H1 (cell line): ENCODE data around the gene MRPS27. TPM values are rescaled to one million over a fixed set of nuclear protein-coding genes. Genes with fewer than 3 reads are reported as not detected.

Experiments
- CTCF ChIA-PET: fragments of 300-600 bp; sonication (Branson Sonifier 250); formaldehyde crosslinking; loops from one replicate; lab custom pipeline; 2021; ENCODE audit not compliant: partially characterized antibody; lab: Charles Lee
- POLR2A ChIA-PET: fragments of 300-600 bp; sonication (Branson Sonifier 250); formaldehyde crosslinking; loops from one replicate; lab custom pipeline; 2021; ENCODE audit warnings: inconsistent platforms; ENCODE audit not compliant: partially characterized antibody; lab: Charles Lee
- DNase-seq, 2 experiments: peaks; one replicate each; pipeline versions ENCODE4 v3.0.0 to v3.0.0-alpha.2; 2010 to 2022; ENCODE audit warnings: low spot score in 2 of 2, low read depth in 1 of 2, mixed read lengths in 1 of 2
- FAIRE-seq: peaks from 2 replicates; lab custom pipeline; 2011; peaks lifted over from hg19 to GRCh38; lab: Jason Lieb, UNC
- H2AFZ ChIP-seq: 2 replicates; pipeline ENCODE4 v1.8.1; 2012; ENCODE audit warnings: low read length, inconsistent platforms
- H2AK5ac ChIP-seq: 2 replicates; pipeline ENCODE4 v1.6.1; 2013; ENCODE audit warnings: low read depth, low read length
- H2BK120ac ChIP-seq: replicated peaks from 2 replicates; pipeline ENCODE3; 2013; ENCODE audit warnings: low read depth, low read length, inconsistent platforms
- H2BK12ac ChIP-seq: 2 replicates; pipeline ENCODE4 v1.6.1; 2013; ENCODE audit warnings: low read depth, low read length
- H2BK15ac ChIP-seq: 2 replicates; pipeline ENCODE4 v1.6.1; 2013; ENCODE audit warnings: low read length
- H2BK20ac ChIP-seq: 2 replicates; pipeline ENCODE4 v1.6.1; 2013; ENCODE audit warnings: low read length
- H2BK5ac ChIP-seq: 2 replicates; pipeline ENCODE4 v1.6.1; 2013; ENCODE audit warnings: low read depth, low read length
- H3K14ac ChIP-seq: 2 replicates; pipeline ENCODE4 v1.6.1; 2013; ENCODE audit warnings: inconsistent platforms; ENCODE audit not compliant: insufficient read length
- H3K18ac ChIP-seq: 2 replicates; pipeline ENCODE4 v1.6.1; 2013; ENCODE audit warnings: low read length; ENCODE audit errors: extremely low read depth
- H3K23ac ChIP-seq: 2 replicates; pipeline ENCODE4 v1.6.1; 2013; ENCODE audit warnings: inconsistent platforms; ENCODE audit not compliant: insufficient read length
- H3K23me2 ChIP-seq: 2 replicates; pipeline ENCODE4 v1.6.1; 2013; ENCODE audit warnings: low read depth, low read length
- H3K27ac ChIP-seq: 2 replicates; pipeline ENCODE4 v1.6.1; 2011; ENCODE audit warnings: low read depth, low read length, inconsistent platforms
- H3K27me3 ChIP-seq, 4 experiments: replicated peaks in 1 of 4; 1 replicate in 1 of 4; 2 replicates in 3 of 4; pipeline versions ENCODE4 v1.6.1 to v1.8.1; 2011 to 2013; ENCODE audit warnings: low read length in 3 of 4, mild to moderate bottlenecking in 3 of 4, inconsistent platforms in 2 of 4, mixed read lengths in 2 of 4, moderate library complexity in 1 of 4; ENCODE audit not compliant: control insufficient read depth in 3 of 4, insufficient read depth in 3 of 4; ENCODE audit errors: extremely low read depth in 1 of 4
- H3K36me3 ChIP-seq, 4 experiments: 2 replicates each; pipeline versions ENCODE4 v1.6.1 to v1.8.1; 2011 to 2013; ENCODE audit warnings: mild to moderate bottlenecking in 4 of 4, low read length in 3 of 4, moderate library complexity in 2 of 4, control low read depth in 1 of 4, inconsistent platforms in 1 of 4; ENCODE audit not compliant: insufficient read depth in 4 of 4, control insufficient read depth in 2 of 4
- H3K4ac ChIP-seq: replicated peaks from 2 replicates; pipeline ENCODE3; 2013; ENCODE audit warnings: low read length, low read depth, mixed read lengths, inconsistent platforms; ENCODE audit not compliant: insufficient read length
- H3K4me1 ChIP-seq, 4 experiments: replicated peaks in 1 of 4; 1 replicate in 1 of 4; 2 replicates in 3 of 4; pipeline versions ENCODE4 v1.6.1 to v1.8.1; 2011 to 2013; ENCODE audit warnings: low read length in 3 of 4, inconsistent platforms in 2 of 4, mixed read lengths in 1 of 4; ENCODE audit not compliant: insufficient read depth in 4 of 4, control insufficient read depth in 3 of 4
- H3K4me2 ChIP-seq, 2 experiments: 2 replicates each; pipeline versions ENCODE4 v1.6.1 to v1.8.1; 2011 to 2013; ENCODE audit warnings: low read depth in 2 of 2, low read length in 2 of 2, control low read depth in 1 of 2, inconsistent platforms in 1 of 2, mild to moderate bottlenecking in 1 of 2; ENCODE audit not compliant: insufficient read depth in 1 of 2
- H3K4me3 ChIP-seq, 4 experiments: fragments of 200-600, 300-600 bp in 1 of 4; sonication (generic), shearing (Covaris generic), sonication (Bioruptor Twin) in 1 of 4; 2 replicates each; pipeline versions ENCODE4 v1.5.1 to v1.8.1; 2011 to 2016; ENCODE audit warnings: low read length in 4 of 4, low read depth in 3 of 4, control low read depth in 2 of 4, inconsistent platforms in 2 of 4, mild to moderate bottlenecking in 2 of 4, mixed read lengths in 1 of 4, moderate library complexity in 1 of 4; ENCODE audit not compliant: insufficient read depth in 2 of 4; ENCODE audit errors: extremely low read depth in 1 of 4
- H3K56ac ChIP-seq: replicated peaks from 2 replicates; pipeline ENCODE3; 2013; ENCODE audit warnings: low read depth, mild to moderate bottlenecking, mixed read lengths, low read length, inconsistent platforms; ENCODE audit not compliant: insufficient read length
- H3K79me1 ChIP-seq: 2 replicates; pipeline ENCODE4 v1.6.1; 2013; ENCODE audit warnings: low read depth, low read length, control low read depth
- H3K79me2 ChIP-seq, 2 experiments: 2 replicates each; pipeline versions ENCODE4 v1.6.1 to v1.8.1; 2012 to 2013; ENCODE audit warnings: low read length in 2 of 2, mild to moderate bottlenecking in 2 of 2, inconsistent platforms in 1 of 2; ENCODE audit not compliant: insufficient read depth in 2 of 2, control insufficient read depth in 1 of 2
- H3K9ac ChIP-seq, 4 experiments: replicated peaks in 1 of 4; 1 replicate in 1 of 4; 2 replicates in 3 of 4; pipeline versions ENCODE4 v1.6.1 to v1.8.1; 2011 to 2013; ENCODE audit warnings: low read depth in 3 of 4, low read length in 3 of 4, control low read depth in 2 of 4, mild to moderate bottlenecking in 2 of 4, moderate library complexity in 2 of 4, inconsistent platforms in 1 of 4; ENCODE audit errors: extremely low read depth in 1 of 4
- H3K9me3 ChIP-seq, 2 experiments: 2 replicates each; pipeline versions ENCODE4 v1.6.1 to v1.8.1; 2012 to 2013; ENCODE audit warnings: mild to moderate bottlenecking in 2 of 2, moderate library complexity in 2 of 2, control low read depth in 1 of 2, inconsistent platforms in 1 of 2, low read depth in 1 of 2, low read length in 1 of 2, mixed read lengths in 1 of 2; ENCODE audit not compliant: insufficient read depth in 2 of 2
- H4K20me1 ChIP-seq, 2 experiments: replicated peaks in 1 of 2; 2 replicates each; pipeline versions ENCODE3 to v1.8.1; 2011 to 2013; ENCODE audit warnings: inconsistent platforms in 2 of 2, low read length in 2 of 2, mild to moderate bottlenecking in 1 of 2; ENCODE audit not compliant: insufficient read depth in 2 of 2, control insufficient read depth in 1 of 2
- H4K5ac ChIP-seq: 2 replicates; pipeline ENCODE4 v1.6.1; 2013; ENCODE audit warnings: low read length, low read depth, mixed read lengths, inconsistent platforms; ENCODE audit not compliant: insufficient read length
- H4K8ac ChIP-seq: 2 replicates; pipeline ENCODE4 v1.8.0; 2013; ENCODE audit warnings: mild to moderate bottlenecking, moderate library complexity, low read length, inconsistent platforms; ENCODE audit not compliant: insufficient read depth; ENCODE audit errors: extremely low read depth
- H4K91ac ChIP-seq: replicated peaks from 2 replicates; pipeline ENCODE3; 2013; ENCODE audit warnings: low read length, mixed read lengths, inconsistent platforms; ENCODE audit not compliant: insufficient read length
- ATF3 ChIP-seq: IDR thresholded peaks from 2 replicates; pipeline ENCODE4 v1.6.1; 2011; ENCODE audit warnings: low read depth, mild to moderate bottlenecking, low read length; ENCODE audit not compliant: insufficient read depth
- BCL11A ChIP-seq, 2 experiments: IDR thresholded peaks; one replicate each; pipeline ENCODE4 v1.6.1; 2011; ENCODE audit warnings: low read depth in 2 of 2, low read length in 2 of 2, mild to moderate bottlenecking in 2 of 2
- EZH2 ChIP-seq: fragments of 200-600 bp; sonication (generic); IDR thresholded peaks from 2 replicates; pipeline ENCODE4 v1.7.1; 2012; ENCODE audit warnings: low read depth, mild to moderate bottlenecking, moderate library complexity, low read length, inconsistent platforms; ENCODE audit not compliant: severe bottlenecking
- FOSL1 ChIP-seq: IDR thresholded peaks from 2 replicates; pipeline ENCODE4 v1.6.1; 2011; ENCODE audit warnings: mild to moderate bottlenecking, low read depth, low read length, moderate library complexity; ENCODE audit not compliant: insufficient read depth
- GABPA ChIP-seq: IDR thresholded peaks from 2 replicates; pipeline ENCODE4 v1.6.1; 2011; ENCODE audit warnings: mild to moderate bottlenecking, low read length, moderate library complexity, borderline replicate concordance; ENCODE audit not compliant: insufficient read depth
- JUN ChIP-seq: IDR thresholded peaks from 2 replicates; pipeline ENCODE4 v1.6.1; 2011; ENCODE audit warnings: low read depth, mild to moderate bottlenecking, improper control_type of control experiment, low read length
- SP1 ChIP-seq: IDR thresholded peaks from 2 replicates; pipeline ENCODE4 v1.6.1; 2011; ENCODE audit warnings: low read depth, low read length
- SUZ12 ChIP-seq: fragments of 200-600 bp; sonication (generic); IDR thresholded peaks from 2 replicates; pipeline ENCODE4 v1.6.1; 2012; ENCODE audit warnings: mild to moderate bottlenecking, inconsistent platforms, low read length, moderate library complexity, mixed read lengths
- USF2 ChIP-seq: IDR thresholded peaks from 2 replicates; pipeline ENCODE4 v1.6.1; 2011; ENCODE audit warnings: low read length, improper control_type of control experiment
- ZNF274 ChIP-seq: IDR thresholded peaks from 2 replicates; pipeline ENCODE4 v1.7.0; 2012; ENCODE audit warnings: low read length, borderline replicate concordance; ENCODE audit errors: extremely low read depth
- WGBS, 2 experiments: shearing (Covaris generic) in 1 of 2; methylation state at CpG; one replicate each; pipeline versions ENCODE4 v1.1.6 to v1.1.7; 2013 to 2015; ENCODE audit warnings: low lambda C conversion rate in 2 of 2, mixed read lengths in 2 of 2, inconsistent platforms in 1 of 2, low coverage in 1 of 2, missing lambda C conversion rate in 1 of 2; ENCODE audit not compliant: insufficient replicate concordance in 2 of 2, insufficient coverage in 1 of 2, insufficient read length in 1 of 2; ENCODE audit errors: extremely low coverage in 1 of 2, missing lambda C conversion rate in 1 of 2; 5-methylcytosine and 5-hydroxymethylcytosine counted together
- polyA plus RNA-seq, 7 experiments: library from polyadenylated mRNA; depleted of rRNA in 3 of 7; stranded (reverse) in 5 of 7; unstranded in 2 of 7; fragments of >200 nt in 5 of 7; fragments of 200-250 nt in 2 of 7; gene quantifications; 1 replicate in 5 of 7; 2 replicates in 1 of 7; 4 replicates in 1 of 7; pipeline versions ENCODE4 v1.2.1 to v1.2.3, GENCODE V29; 2011 to 2013; ENCODE audit warnings: missing spikeins in 2 of 7, mixed read lengths in 2 of 7
- total RNA-seq: library from RNA; stranded (reverse); fragmentation: NEBNext Ultra II Directional; extraction: Animal tissue kit (Norgen Biotek cat#: 25700); gene quantifications from 2 replicates; pipeline ENCODE4 v1.2.1, GENCODE V29; 2021

Gene MRPS27
- total and polyA plus RNA-seq, 2 of the 8 experiments (the other 6 are each of a cell fraction or from before 2014, with no cell fraction given) = 93.2 to 102 TPM

DNA sequence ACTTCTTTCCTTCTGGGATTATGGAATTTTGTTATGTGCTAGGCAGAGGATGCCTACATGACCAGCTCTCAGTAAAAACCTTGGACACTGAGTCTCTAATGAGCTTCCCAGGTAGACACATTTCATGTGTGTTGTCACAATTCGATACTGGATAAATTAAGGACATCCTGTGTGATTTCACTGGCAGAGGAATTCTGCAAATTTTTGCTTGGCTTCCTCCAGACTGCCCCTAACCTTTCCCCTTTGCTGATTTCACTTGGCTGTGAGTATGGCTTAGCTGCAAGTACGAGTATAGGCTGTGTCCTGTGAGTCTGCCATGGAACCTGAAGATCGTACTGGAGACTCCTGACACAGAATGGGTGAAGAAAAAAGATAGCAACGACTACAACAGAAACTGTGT lies 47.6 kb downstream of the MRPS27 start:
- no peak overlapping the region for H3K14ac ChIP-seq
- H2BK5ac ChIP-seq = no peak overlapping the region
- no peak overlapping the region for H2AFZ ChIP-seq
- H3K36me3 ChIP-seq = peaks cover 0 to 3% (median 0%) of the 10 kb centered on the region in 4 experiments; a peak in 1 of 8 replicates
- DNase-seq (no peak), FAIRE-seq (no peak)
- H3K56ac ChIP-seq = no peak overlapping the region
- H3K4me3 ChIP-seq = no peak overlapping the region
- H3K9me3 ChIP-seq = no peaks in the 10 kb centered on the region
- 91% methylated on average over 4 of the region's 4 CpGs; no CpG with 5 or more reads in 1 of the 2 experiments for WGBS, 2 experiments
- no peak overlapping the region for H4K5ac ChIP-seq
- peaks cover 0 to 19% of the 10 kb centered on the region in 2 experiments; a peak in 1 of 4 replicates for H3K79me2 ChIP-seq
- H2AK5ac ChIP-seq = no peak overlapping the region
- ChIA-PET POLR2A (interaction anchor here (1.2 kb wide), 1 partner anchor 36 kb away, joined by 3 read pairs; no protein-coding TSS in a partner anchor), CTCF (interaction anchor here (0.7 to 1.7 kb wide), 6 partner anchors 8 to 490 kb away, joined by 3 to 6 read pairs (median 3); no protein-coding TSS in a partner anchor)
- H4K20me1 ChIP-seq = no peaks in the 10 kb centered on the region
- no peaks in the 10 kb centered on the region for H3K23me2 ChIP-seq
- H4K8ac ChIP-seq = no peak overlapping the region
- no peak overlapping the region for H3K18ac ChIP-seq
- H3K4me2 ChIP-seq = no peak overlapping the region
- no peak overlapping the region for H3K4ac ChIP-seq
- no peak overlapping the region for H2BK12ac ChIP-seq
- no peak overlapping the region for H2BK120ac ChIP-seq
- no peak overlapping the region for H2BK20ac ChIP-seq
- no peaks in the 10 kb centered on the region for H3K27me3 ChIP-seq
- H2BK15ac ChIP-seq = no peak overlapping the region
- H4K91ac ChIP-seq = no peak overlapping the region
- no peak overlapping the region for H3K27ac ChIP-seq
- H3K79me1 ChIP-seq = no peaks in the 10 kb centered on the region; the same call in none of the 2 replicates
- TF ChIP-seq BCL11A (IDR thresholded peaks at IDR 0.05; ENCODE audit: low read depth in 2 of 2, low read length in 2 of 2) (no peak), EZH2 (no peak), GABPA (no peak), JUN (no peak), SP1 (no peak), SUZ12 (no peak), USF2 (no peak), ATF3 (no peak), FOSL1 (no peak), ZNF274 (no peak)
- H3K4me1 ChIP-seq = peaks cover 0 to 2% (median 0%) of the 10 kb centered on the region in 4 experiments; a peak in 1 of 7 replicates
- no peak overlapping the region for H3K23ac ChIP-seq
- H3K9ac ChIP-seq = no peak overlapping the region
